Retinal pigment epithelial cell (primary cell): Measurements from ENCODE around the gene PTPN20.

Experiments
- DNase-seq: peaks from one replicate; pipeline ENCODE4 v3.0.0-alpha.2; 2010; ENCODE audit warnings: low read depth
- H3K4me3 ChIP-seq: 2 replicates; pipeline ENCODE4 v1.5.1; 2011; ENCODE audit warnings: mild to moderate bottlenecking, low read length, control low read depth, moderate library complexity
- TF ChIP-seq, protein P1 (sequence below): conservative IDR thresholded peaks from 2 replicates; pipeline ENCODE4 v1.5.1; 2011; ENCODE audit warnings: low read depth, low read length, control low read depth, inconsistent platforms

PTPN20 gene

GRCh38 chr10:47034441-47035051 lies 123.3 kb downstream of the PTPN20 start:
- no peak overlapping the region for H3K4me3 ChIP-seq
- no peak for DNase-seq
- TF ChIP-seq, protein P1, sequence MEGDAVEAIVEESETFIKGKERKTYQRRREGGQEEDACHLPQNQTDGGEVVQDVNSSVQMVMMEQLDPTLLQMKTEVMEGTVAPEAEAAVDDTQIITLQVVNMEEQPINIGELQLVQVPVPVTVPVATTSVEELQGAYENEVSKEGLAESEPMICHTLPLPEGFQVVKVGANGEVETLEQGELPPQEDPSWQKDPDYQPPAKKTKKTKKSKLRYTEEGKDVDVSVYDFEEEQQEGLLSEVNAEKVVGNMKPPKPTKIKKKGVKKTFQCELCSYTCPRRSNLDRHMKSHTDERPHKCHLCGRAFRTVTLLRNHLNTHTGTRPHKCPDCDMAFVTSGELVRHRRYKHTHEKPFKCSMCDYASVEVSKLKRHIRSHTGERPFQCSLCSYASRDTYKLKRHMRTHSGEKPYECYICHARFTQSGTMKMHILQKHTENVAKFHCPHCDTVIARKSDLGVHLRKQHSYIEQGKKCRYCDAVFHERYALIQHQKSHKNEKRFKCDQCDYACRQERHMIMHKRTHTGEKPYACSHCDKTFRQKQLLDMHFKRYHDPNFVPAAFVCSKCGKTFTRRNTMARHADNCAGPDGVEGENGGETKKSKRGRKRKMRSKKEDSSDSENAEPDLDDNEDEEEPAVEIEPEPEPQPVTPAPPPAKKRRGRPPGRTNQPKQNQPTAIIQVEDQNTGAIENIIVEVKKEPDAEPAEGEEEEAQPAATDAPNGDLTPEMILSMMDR: no peak

DNA sequence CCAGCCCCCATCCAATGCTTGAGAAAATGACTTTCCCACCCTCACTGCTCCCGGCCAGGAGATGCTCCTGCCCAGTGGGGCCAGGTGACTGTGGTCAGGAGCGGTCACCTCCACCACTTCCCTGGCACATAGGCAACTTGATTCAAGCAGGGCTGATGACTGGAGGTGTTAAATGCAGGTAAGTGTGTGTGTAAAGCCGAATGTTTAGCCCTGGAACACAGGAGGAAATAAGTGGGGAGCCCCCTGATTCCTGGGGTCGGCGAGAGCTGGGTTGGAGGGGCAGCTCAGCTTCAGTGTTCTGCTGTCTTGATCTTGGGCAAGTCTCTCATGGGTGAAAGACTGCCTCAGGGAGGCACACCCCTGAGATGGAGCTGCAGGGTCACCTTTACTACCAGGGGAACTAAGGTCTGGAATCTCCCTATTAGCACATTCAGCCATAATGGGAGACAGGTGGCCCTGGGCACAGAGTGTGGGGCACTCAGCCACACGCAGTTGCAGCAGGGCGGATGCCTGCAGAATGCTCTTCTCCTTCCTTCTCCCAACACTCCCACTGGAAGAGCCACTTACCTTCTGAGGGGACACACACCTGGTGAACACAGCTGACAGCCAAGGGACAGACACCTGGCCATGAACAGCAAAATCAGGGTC lies 124.1 kb downstream of the PTPN20 start:
- TF ChIP-seq, protein P1: no peak
- H3K4me3 ChIP-seq: no peak overlapping the region
- DNase-seq: no peak

- H3K4me3 ChIP-seq: no peak overlapping the region
- no peak for DNase-seq
- TF ChIP-seq, protein P1: no peak
These were observed 124.7 kb downstream of the PTPN20 start for GRCh38 chr10:47035819-47036337.

- DNase-seq: no peak
- TF ChIP-seq, protein P1: no peak
- H3K4me3 ChIP-seq: no peak overlapping the region
These were observed 125.5 kb downstream of the PTPN20 start for GRCh38 chr10:47036771-47037170.

GRCh38 chr10:47037654-47038425 lies 126.6 kb downstream of the PTPN20 start:
- TF ChIP-seq, protein P1: no peak
- no peak overlapping the region for H3K4me3 ChIP-seq
- no peak for DNase-seq

DNA sequence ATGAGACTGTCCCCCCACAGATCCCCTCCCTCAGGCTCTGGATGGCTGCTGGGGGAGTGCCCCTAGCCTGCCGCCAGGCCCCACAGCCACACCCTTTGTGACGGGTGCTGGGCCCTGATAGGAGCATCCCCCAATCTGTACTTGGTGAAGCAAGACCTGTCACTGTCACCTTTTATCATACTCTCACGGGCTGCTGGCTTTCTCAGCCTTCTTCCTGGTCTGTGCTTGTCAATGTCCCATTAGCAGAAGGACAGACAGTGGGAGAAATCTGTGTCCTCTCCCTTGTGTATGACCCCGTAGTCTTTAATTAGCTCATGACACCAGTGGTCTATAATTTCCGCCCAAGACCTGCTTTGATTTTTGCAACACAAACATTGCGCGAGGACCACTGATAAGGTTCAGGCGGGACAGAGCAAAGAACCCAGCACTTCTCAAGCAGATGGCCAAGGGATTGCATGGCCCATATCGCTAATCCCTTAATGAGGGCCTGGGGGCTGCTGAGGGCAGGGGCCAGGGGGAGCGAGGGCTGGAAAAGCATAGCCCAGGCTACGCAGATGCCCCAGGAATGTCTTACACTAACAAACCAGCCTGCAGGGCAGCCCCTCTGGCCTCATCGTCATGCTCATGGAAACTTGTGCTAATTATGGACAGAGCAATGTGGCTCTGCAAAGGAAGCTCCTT lies 127.8 kb downstream of the PTPN20 start:
- DNase-seq: no peak
- no peak overlapping the region for H3K4me3 ChIP-seq
- TF ChIP-seq, protein P1: no peak
